IMR-90 (cell line): ENCODE results near the gene SLC27A3. TPM values are rescaled to one million over a fixed set of nuclear protein-coding genes. Genes with fewer than 3 reads are reported as not detected.

Source experiments
- ATAC-seq: fragments of 200-7000 bp; cut with Tn5 transposase; 2 replicates; pipeline ENCODE4 v1.9.1; 2020; ENCODE audit warnings: low read depth, mild to moderate bottlenecking, moderate library complexity
- BruUV-seq: library from RNA; stranded (reverse); fragments of 400-500 nt; replicated peaks from 2 replicates; lab custom pipeline; 2021; lab: Mats Ljungman, UMichigan
- CTCF ChIA-PET: fragments of 300-600 bp; formaldehyde crosslinking; extraction: SDS; loops from one replicate; lab custom pipeline; 2021; ENCODE audit warnings: antibody characterized with exemption; lab: Yijun Ruan, JAX
- POLR2A ChIA-PET: fragments of 300-600 bp; sonication (Branson Sonifier 250); formaldehyde crosslinking; loops from one replicate; lab custom pipeline; 2022; ENCODE audit warnings: antibody characterized with exemption; ENCODE audit not compliant: unreplicated experiment; lab: Charles Lee
- DNase-seq: peaks from one replicate; pipeline ENCODE4 v3.0.0; 2013
- H2AFZ ChIP-seq: replicated peaks from 2 replicates; pipeline ENCODE3; 2013; ENCODE audit warnings: low read length, mild to moderate bottlenecking; ENCODE audit not compliant: poor library complexity
- H2AK5ac ChIP-seq: 2 replicates; pipeline ENCODE4 v1.6.1; 2013; ENCODE audit warnings: low read depth, low read length, inconsistent platforms
- H2AK9ac ChIP-seq: replicated peaks from 2 replicates; pipeline ENCODE3; 2013; ENCODE audit warnings: mild to moderate bottlenecking, low read depth, low read length, moderate library complexity; ENCODE audit not compliant: poor library complexity
- H2BK120ac ChIP-seq: 2 replicates; pipeline ENCODE4 v1.6.1; 2013; ENCODE audit warnings: low read depth, low read length, inconsistent platforms
- H2BK15ac ChIP-seq: 3 replicates; pipeline ENCODE4 v1.6.1; 2013; ENCODE audit warnings: low read depth, low read length, inconsistent platforms
- H2BK20ac ChIP-seq: 2 replicates; pipeline ENCODE4 v1.6.1; 2013; ENCODE audit warnings: low read depth, mild to moderate bottlenecking, inconsistent platforms, low read length, moderate library complexity
- H2BK5ac ChIP-seq: 2 replicates; pipeline ENCODE4 v1.6.1; 2013; ENCODE audit warnings: mild to moderate bottlenecking, low read depth, low read length, inconsistent platforms; ENCODE audit not compliant: poor library complexity, severe bottlenecking
- H3K14ac ChIP-seq: replicated peaks from 2 replicates; pipeline ENCODE4 v1.6.1; 2013; ENCODE audit warnings: low read depth, low read length, inconsistent platforms
- H3K18ac ChIP-seq: 2 replicates; pipeline ENCODE4 v1.6.1; 2013; ENCODE audit warnings: low read depth, low read length, control low read depth
- H3K23ac ChIP-seq: 2 replicates; pipeline ENCODE4 v1.6.1; 2013; ENCODE audit warnings: low read depth, low read length, inconsistent platforms
- H3K27ac ChIP-seq: 2 replicates; pipeline ENCODE4 v1.5.1; 2013; ENCODE audit warnings: mild to moderate bottlenecking, control low read depth, low read length; ENCODE audit not compliant: insufficient read depth
- H3K27me3 ChIP-seq: 2 replicates; pipeline ENCODE4 v1.6.1; 2013; ENCODE audit warnings: low read length; ENCODE audit not compliant: control insufficient read depth, insufficient read depth
- H3K36me3 ChIP-seq: 2 replicates; pipeline ENCODE4 v1.6.1; 2013; ENCODE audit warnings: low read length, mixed read lengths; ENCODE audit not compliant: control insufficient read depth, insufficient read depth
- H3K4ac ChIP-seq: 2 replicates; pipeline ENCODE4 v1.6.1; 2013; ENCODE audit warnings: low read depth, low read length, inconsistent platforms
- H3K4me1 ChIP-seq: 2 replicates; pipeline ENCODE4 v1.6.1; 2013; ENCODE audit warnings: low read length, mixed read lengths; ENCODE audit not compliant: control insufficient read depth, insufficient read depth
- H3K4me2 ChIP-seq: 2 replicates; pipeline ENCODE4 v1.6.1; 2013; ENCODE audit warnings: low read depth, mild to moderate bottlenecking, control low read depth, low read length, moderate library complexity
- H3K4me3 ChIP-seq: 2 replicates; pipeline ENCODE4 v1.5.1; 2013; ENCODE audit warnings: low read depth, mild to moderate bottlenecking, control low read depth, low read length, moderate library complexity; ENCODE audit not compliant: insufficient read depth
- H3K56ac ChIP-seq: 2 replicates; pipeline ENCODE4 v1.6.1; 2013; ENCODE audit warnings: low read length, inconsistent platforms; ENCODE audit not compliant: insufficient read depth; ENCODE audit errors: extremely low read depth
- H3K79me1 ChIP-seq, 2 experiments: 2 replicates each; pipeline ENCODE4 v1.6.1; 2013; ENCODE audit warnings: low read length in 2 of 2, inconsistent platforms in 1 of 2, low read depth in 1 of 2
- H3K9ac ChIP-seq: 2 replicates; pipeline ENCODE4 v1.6.1; 2013; ENCODE audit warnings: low read depth, low read length, control low read depth
- H3K9me1 ChIP-seq: 2 replicates; pipeline ENCODE4 v1.6.1; 2013; ENCODE audit warnings: low read length, inconsistent platforms; ENCODE audit not compliant: insufficient read depth
- H3K9me3 ChIP-seq: 2 replicates; pipeline ENCODE4 v1.6.1; 2013; ENCODE audit warnings: low read length; ENCODE audit not compliant: control insufficient read depth, insufficient read depth
- H4K20me1 ChIP-seq: 2 replicates; pipeline ENCODE4 v1.6.1; 2013; ENCODE audit warnings: low read length, inconsistent platforms; ENCODE audit not compliant: insufficient read depth
- H4K5ac ChIP-seq: 2 replicates; pipeline ENCODE4 v1.6.1; 2013; ENCODE audit warnings: mild to moderate bottlenecking, low read depth, low read length, control low read depth
- H4K8ac ChIP-seq, 2 experiments: 2 replicates each; pipeline ENCODE4 v1.6.1; 2013; ENCODE audit warnings: low read depth in 2 of 2, low read length in 2 of 2, control low read depth in 1 of 2, inconsistent platforms in 1 of 2
- H4K91ac ChIP-seq: 2 replicates; pipeline ENCODE4 v1.6.1; 2013; ENCODE audit warnings: low read depth, low read length, inconsistent platforms; ENCODE audit not compliant: insufficient read depth
- BHLHE40 ChIP-seq: fragments of 150-350 bp; IDR thresholded peaks from 2 replicates; pipeline ENCODE4 v1.6.1; 2016; ENCODE audit warnings: mild to moderate bottlenecking, low read depth, low read length
- CEBPB ChIP-seq: IDR thresholded peaks from 2 replicates; pipeline ENCODE4 v1.6.1; 2012; ENCODE audit warnings: low read depth, low read length, improper control_type of control experiment
- CHD1 ChIP-seq: IDR thresholded peaks from 2 replicates; pipeline ENCODE4 v1.6.1; 2012; ENCODE audit warnings: low read depth, low read length, improper control_type of control experiment
- FOS ChIP-seq: fragments of 150-350 bp; IDR thresholded peaks from 2 replicates; pipeline ENCODE4 v1.6.1; 2016; ENCODE audit warnings: low read depth, low read length
- MAFK ChIP-seq: IDR thresholded peaks from 2 replicates; pipeline ENCODE4 v1.6.1; 2012; ENCODE audit warnings: low read depth, low read length, improper control_type of control experiment
- MAZ ChIP-seq: IDR thresholded peaks from 2 replicates; pipeline ENCODE4 v1.6.1; 2012; ENCODE audit warnings: low read depth, mild to moderate bottlenecking, low read length, improper control_type of control experiment, moderate library complexity, borderline replicate concordance
- MXI1 ChIP-seq: IDR thresholded peaks from 2 replicates; pipeline ENCODE4 v1.6.1; 2012; ENCODE audit warnings: low read depth, mild to moderate bottlenecking, low read length, moderate library complexity, borderline replicate concordance
- NFE2L2 ChIP-seq: fragments of 150-350 bp; IDR thresholded peaks from 2 replicates; pipeline ENCODE4 v1.6.1; 2016; ENCODE audit warnings: low read depth, mild to moderate bottlenecking, low read length
- POLR2A ChIP-seq: IDR thresholded peaks from 2 replicates; pipeline ENCODE4 v1.6.1; 2012; ENCODE audit warnings: mild to moderate bottlenecking, low read depth, low read length
- RAD21 ChIP-seq: IDR thresholded peaks from 2 replicates; pipeline ENCODE4 v1.6.1; 2012; ENCODE audit warnings: low read length, improper control_type of control experiment
- RCOR1 ChIP-seq: IDR thresholded peaks from 2 replicates; pipeline ENCODE4 v1.6.1; 2012; ENCODE audit warnings: mild to moderate bottlenecking, low read length, improper control_type of control experiment; ENCODE audit not compliant: insufficient replicate concordance
- RFX5 ChIP-seq: IDR thresholded peaks from 2 replicates; pipeline ENCODE4 v1.8.0; 2012; ENCODE audit warnings: low read depth, mild to moderate bottlenecking, low read length, moderate library complexity
- SMC3 ChIP-seq: fragments of 150-350 bp; IDR thresholded peaks from 2 replicates; pipeline ENCODE4 v1.6.1; 2016; ENCODE audit warnings: low read depth, mild to moderate bottlenecking, antibody characterized with exemption, low read length, moderate library complexity
- WGBS, 2 experiments: methylation state at CpG; one replicate each; pipeline versions ENCODE4 v1.1.5 to v1.1.7; 2013; ENCODE audit warnings: missing lambda C conversion rate in 2 of 2; ENCODE audit not compliant: insufficient read length in 1 of 2; ENCODE audit errors: extremely low coverage in 2 of 2; 5-methylcytosine and 5-hydroxymethylcytosine counted together
- dilution Hi-C: fragments of 300-500 bp; cut with HindIII; formaldehyde crosslinking; loops from one replicate; pipeline ENCODE4 v1.14.3; 2018; ENCODE audit warnings: low sequenced_read_pairs; ENCODE audit not compliant: unreplicated experiment
- in situ Hi-C: fragments of 300-500 bp; cut with MboI; formaldehyde crosslinking; loops from 3 replicates; pipeline ENCODE4 v1.14.3; 2019; ENCODE audit warnings: low sequenced_read_pairs, inconsistent platforms, mixed read lengths
- intact Hi-C: fragments of 100-400 bp; cut with micrococcal nuclease; formaldehyde crosslinking; loops from 2 replicates; pipeline ENCODE4 v1.10.0; 2022
- polyA plus RNA-seq, 3 experiments: library from polyadenylated mRNA; depleted of rRNA; stranded (reverse); fragments of >200 nt; gene quantifications; 2 replicates each; pipeline ENCODE4 v1.2.3, GENCODE V29; 2012; ENCODE audit warnings: low replicate concordance in 1 of 3
- total RNA-seq: library from RNA; depleted of rRNA; stranded (reverse); fragments of >200 nt; gene quantifications from 2 replicates; pipeline ENCODE4 v1.2.3, GENCODE V29; 2012
- TF ChIP-seq, protein P1 (sequence below): fragments of 150-350 bp; IDR thresholded peaks from 2 replicates; pipeline ENCODE4 v1.6.1; 2016; ENCODE audit warnings: low read depth, mild to moderate bottlenecking, low read length, moderate library complexity, borderline replicate concordance
- TF ChIP-seq, protein P2 (sequence below): conservative IDR thresholded peaks from 2 replicates; pipeline ENCODE4 v1.5.1; 2012; ENCODE audit warnings: mild to moderate bottlenecking, low read depth, low read length, improper control_type of control experiment
- TF ChIP-seq, protein P3 (sequence below): fragments of 150-350 bp; IDR thresholded peaks from 2 replicates; pipeline ENCODE4 v1.6.1; 2017; ENCODE audit warnings: mild to moderate bottlenecking, antibody characterized with exemption, low read length, low read depth

Gene SLC27A3
- total and polyA plus RNA-seq, 2 of the 4 experiments (the other 2 are of a cell fraction), result 3.2 to 9.3 TPM

DNA sequence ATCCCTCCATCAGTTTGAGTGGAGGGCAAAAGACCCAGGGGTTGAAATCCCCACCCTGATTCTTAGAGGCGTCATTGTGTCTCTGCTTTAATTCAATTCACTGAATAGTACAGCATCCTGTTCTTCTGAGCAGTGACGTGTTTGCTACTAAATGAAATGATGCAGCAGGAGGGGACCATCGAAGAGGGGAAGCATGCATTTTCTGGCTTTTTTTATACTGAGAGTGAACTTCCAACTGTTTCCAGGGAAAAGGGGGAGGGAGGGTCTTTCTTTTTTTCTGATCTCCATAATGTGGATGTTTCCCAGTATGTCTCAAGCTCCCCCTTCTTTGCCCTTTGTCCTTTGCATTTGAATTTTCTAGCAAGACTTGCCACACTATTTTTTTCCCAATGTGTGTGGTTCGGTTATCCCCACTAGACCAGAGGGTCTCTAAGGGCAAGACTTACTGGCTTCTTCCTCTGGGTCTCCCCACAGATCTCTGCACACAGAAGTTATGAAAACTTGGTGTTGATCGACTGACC, 44.7 kb upstream of the SLC27A3 start:
- Histone ChIP-seq H2AK5ac (no peak overlapping the region), H3K23ac (no peak overlapping the region), H4K20me1 (no peaks in the 10 kb centered on the region), H2BK5ac (no peak overlapping the region), H3K4me3 (no peak overlapping the region), H4K8ac (no peak overlapping the region), H3K36me3 (0 out of 2 replicates have a peak, but pooled peaks cover under 1% of the 10 kb centered on the region), H3K4me2 (no peak overlapping the region), H2BK20ac (no peak overlapping the region), H3K27ac (no peak overlapping the region), H3K4ac (no peak overlapping the region), H3K9me3 (no peaks in the 10 kb centered on the region), H4K91ac (no peak overlapping the region), H3K9ac (no peak overlapping the region), H3K56ac (no peak overlapping the region), H2BK120ac (no peak overlapping the region), H4K5ac (no peak overlapping the region), H2AK9ac (no peak overlapping the region), H3K18ac (no peak overlapping the region), H3K9me1 (peaks cover 6% of the 10 kb centered on the region), H3K4me1 (peaks cover 3% of the 10 kb centered on the region), H2AFZ (no peak overlapping the region), H3K27me3 (no peaks in the 10 kb centered on the region), H3K79me1 (peaks cover 14 to 49% of the 10 kb centered on the region in 2 experiments), H2BK15ac (no peak overlapping the region; the same call in 2 of the 3 replicates), H3K14ac (no peak overlapping the region)
- no TSS peak for BruUV-seq
- intact Hi-C loops, result no loop called here
- CTCF ChIA-PET, result interaction anchor here (0.7 kb wide), 1 partner anchor 22 kb away, joined by 6 read pairs; no protein-coding TSS in a partner anchor
- ATAC-seq, result no peak
- POLR2A ChIA-PET, result no interaction called here
- WGBS, 2 experiments, result 80% methylated on average over 1 of the region's 5 CpGs; no CpG with 5 or more reads in 1 of the 2 experiments
- TF ChIP-seq RFX5 (no peak), MXI1 (no peak), POLR2A (no peak), RAD21 (no peak), SMC3 (no peak), NFE2L2 (no peak), BHLHE40 (no peak), CEBPB (no peak), FOS (no peak), CHD1 (no peak), MAZ (no peak), MAFK (no peak), RCOR1 (no peak)
- TF ChIP-seq, protein P1, sequence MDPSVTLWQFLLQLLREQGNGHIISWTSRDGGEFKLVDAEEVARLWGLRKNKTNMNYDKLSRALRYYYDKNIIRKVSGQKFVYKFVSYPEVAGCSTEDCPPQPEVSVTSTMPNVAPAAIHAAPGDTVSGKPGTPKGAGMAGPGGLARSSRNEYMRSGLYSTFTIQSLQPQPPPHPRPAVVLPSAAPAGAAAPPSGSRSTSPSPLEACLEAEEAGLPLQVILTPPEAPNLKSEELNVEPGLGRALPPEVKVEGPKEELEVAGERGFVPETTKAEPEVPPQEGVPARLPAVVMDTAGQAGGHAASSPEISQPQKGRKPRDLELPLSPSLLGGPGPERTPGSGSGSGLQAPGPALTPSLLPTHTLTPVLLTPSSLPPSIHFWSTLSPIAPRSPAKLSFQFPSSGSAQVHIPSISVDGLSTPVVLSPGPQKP, result no peak
- TF ChIP-seq, protein P2, sequence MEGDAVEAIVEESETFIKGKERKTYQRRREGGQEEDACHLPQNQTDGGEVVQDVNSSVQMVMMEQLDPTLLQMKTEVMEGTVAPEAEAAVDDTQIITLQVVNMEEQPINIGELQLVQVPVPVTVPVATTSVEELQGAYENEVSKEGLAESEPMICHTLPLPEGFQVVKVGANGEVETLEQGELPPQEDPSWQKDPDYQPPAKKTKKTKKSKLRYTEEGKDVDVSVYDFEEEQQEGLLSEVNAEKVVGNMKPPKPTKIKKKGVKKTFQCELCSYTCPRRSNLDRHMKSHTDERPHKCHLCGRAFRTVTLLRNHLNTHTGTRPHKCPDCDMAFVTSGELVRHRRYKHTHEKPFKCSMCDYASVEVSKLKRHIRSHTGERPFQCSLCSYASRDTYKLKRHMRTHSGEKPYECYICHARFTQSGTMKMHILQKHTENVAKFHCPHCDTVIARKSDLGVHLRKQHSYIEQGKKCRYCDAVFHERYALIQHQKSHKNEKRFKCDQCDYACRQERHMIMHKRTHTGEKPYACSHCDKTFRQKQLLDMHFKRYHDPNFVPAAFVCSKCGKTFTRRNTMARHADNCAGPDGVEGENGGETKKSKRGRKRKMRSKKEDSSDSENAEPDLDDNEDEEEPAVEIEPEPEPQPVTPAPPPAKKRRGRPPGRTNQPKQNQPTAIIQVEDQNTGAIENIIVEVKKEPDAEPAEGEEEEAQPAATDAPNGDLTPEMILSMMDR, result no peak
- TF ChIP-seq, protein P3, sequence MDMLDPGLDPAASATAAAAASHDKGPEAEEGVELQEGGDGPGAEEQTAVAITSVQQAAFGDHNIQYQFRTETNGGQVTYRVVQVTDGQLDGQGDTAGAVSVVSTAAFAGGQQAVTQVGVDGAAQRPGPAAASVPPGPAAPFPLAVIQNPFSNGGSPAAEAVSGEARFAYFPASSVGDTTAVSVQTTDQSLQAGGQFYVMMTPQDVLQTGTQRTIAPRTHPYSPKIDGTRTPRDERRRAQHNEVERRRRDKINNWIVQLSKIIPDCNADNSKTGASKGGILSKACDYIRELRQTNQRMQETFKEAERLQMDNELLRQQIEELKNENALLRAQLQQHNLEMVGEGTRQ, result no peak
- in situ Hi-C loops, result no loop called here
- DNase-seq, result no peak
- dilution Hi-C loops, result no loop called here
